ENCODE measurements around the gene WDR77.

DNA sequence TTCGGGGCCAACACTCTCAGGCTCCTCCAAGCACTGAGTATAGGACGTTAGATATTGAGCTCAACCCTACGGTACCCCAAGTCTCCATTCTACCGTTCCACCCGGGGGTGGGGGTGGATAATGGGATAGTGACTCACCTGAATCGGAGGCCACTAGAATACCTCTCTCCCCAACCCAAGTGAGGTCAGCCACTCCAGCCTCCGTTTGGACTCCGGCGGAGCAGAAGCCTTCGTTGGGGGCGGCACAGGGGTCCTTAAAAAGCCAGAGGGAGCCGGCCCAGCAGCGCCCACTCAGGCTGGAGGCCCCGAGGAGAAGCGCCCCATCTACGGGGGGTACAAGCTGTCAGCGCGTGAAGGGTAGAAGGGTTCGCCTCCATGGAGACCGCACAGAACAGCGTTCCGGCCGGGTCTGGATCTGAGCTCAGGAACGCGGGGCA, 556 bp downstream of the WDR77 start:
- TF ChIP-seq, protein P1, sequence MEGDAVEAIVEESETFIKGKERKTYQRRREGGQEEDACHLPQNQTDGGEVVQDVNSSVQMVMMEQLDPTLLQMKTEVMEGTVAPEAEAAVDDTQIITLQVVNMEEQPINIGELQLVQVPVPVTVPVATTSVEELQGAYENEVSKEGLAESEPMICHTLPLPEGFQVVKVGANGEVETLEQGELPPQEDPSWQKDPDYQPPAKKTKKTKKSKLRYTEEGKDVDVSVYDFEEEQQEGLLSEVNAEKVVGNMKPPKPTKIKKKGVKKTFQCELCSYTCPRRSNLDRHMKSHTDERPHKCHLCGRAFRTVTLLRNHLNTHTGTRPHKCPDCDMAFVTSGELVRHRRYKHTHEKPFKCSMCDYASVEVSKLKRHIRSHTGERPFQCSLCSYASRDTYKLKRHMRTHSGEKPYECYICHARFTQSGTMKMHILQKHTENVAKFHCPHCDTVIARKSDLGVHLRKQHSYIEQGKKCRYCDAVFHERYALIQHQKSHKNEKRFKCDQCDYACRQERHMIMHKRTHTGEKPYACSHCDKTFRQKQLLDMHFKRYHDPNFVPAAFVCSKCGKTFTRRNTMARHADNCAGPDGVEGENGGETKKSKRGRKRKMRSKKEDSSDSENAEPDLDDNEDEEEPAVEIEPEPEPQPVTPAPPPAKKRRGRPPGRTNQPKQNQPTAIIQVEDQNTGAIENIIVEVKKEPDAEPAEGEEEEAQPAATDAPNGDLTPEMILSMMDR (conservative IDR thresholded peaks at IDR 0.05; ENCODE audit: low read length), result no peak
- no peak for TF ChIP-seq EZH2phosphoT487 (IDR thresholded peaks at IDR 0.05; ENCODE audit: borderline replicate concordance)
